GM21515 (cell line): ENCODE measurements around the gene POMT1.
"Not testable (repeated sequence)": the region's sequence is repeated elsewhere in the genome, so short reads cannot be mapped to it uniquely, and the experiment has no call there.

Experiments
- ATAC-seq: cut with Tn5 transposase; IDR thresholded peaks from one replicate; pipeline ENCODE4 v1.9.1; 2021; ENCODE audit not compliant: unreplicated experiment

POMT1 gene

GRCh38 chr9:131495785-131496184, 6.9 kb upstream of the POMT1 start:
- no peak for ATAC-seq

- ATAC-seq = no peak
Observed at GRCh38 chr9:131496844-131497405, 5.8 kb upstream of the POMT1 start.

DNA sequence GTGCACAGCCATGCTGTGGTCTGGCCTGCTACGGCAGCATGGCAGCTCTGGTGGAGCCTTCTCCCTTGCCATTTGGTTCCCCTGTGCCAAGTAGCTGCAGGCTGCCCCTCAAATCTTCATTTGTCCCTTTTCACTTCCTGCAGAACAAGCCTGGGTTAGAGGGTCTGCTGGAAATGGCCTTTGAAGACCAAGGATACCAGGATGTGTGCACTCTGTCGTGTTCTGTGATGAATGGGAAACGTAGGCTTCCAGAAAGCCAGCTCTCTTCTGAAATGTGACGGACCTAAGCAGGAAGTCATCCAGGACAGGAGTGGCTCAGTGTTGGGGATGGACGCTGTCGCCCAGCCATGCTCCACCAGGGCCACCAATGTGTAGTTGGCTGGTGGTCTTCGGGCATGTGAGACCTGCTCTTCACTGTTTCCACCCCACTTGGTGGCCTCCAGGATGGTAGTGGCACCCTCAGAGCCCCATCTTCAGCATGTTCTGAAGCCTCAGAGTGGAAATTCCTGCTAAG, 3.4 kb upstream of the POMT1 start:
- no peak for ATAC-seq

DNA sequence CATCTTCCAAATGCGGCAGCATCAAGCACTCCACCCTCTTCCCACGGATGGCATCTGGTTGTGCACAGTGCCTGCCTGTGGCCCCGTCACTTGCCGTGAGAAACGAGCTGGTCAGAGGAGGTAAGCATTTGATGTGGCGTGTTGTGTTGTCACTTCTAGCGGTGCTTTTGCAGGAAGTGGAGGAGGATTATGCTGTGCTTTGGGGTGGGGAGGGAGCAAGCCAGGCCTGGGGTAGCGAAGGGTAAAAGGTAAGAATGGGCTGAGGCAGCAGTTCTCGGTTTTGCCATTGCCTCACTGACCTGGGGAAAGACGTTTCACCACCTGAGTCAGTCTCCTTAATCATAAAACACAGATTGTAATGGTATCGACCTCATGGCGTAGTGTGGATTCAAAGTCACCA, 2.3 kb upstream of the POMT1 start:
- ATAC-seq = no peak

DNA sequence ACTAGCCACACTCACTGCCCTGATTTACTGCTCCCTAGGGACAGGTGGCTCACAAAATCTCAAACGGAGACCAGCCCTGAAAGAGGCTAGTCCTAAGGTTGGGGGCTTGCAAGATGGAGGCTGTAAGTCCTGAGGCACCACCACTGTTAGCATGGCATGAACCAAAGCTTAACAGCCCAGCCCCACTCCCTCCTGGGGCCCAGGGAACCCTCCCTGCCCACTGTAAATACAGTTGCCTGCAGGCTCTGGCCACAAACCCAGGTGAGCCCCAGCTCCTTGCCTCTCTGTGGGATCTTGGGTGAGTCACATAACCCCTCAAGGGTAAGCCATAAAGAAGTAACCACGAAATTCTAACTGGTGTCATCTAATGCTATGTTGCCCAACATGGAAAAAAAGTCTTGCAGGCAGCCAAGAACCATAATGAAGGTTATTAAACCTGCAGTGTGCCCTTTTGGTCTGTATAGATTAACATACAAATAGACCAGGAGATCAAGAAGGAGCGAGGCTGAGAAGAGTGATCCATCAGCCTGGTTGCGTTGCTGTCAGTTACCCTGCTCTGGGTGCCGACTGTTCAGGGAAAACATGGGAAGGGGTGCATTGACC, 1.7 kb upstream of the POMT1 start:
- ATAC-seq = no peak

- no peak for ATAC-seq
Observed at GRCh38 chr9:131503626-131504465, 1.1 kb downstream of the POMT1 start.

DNA sequence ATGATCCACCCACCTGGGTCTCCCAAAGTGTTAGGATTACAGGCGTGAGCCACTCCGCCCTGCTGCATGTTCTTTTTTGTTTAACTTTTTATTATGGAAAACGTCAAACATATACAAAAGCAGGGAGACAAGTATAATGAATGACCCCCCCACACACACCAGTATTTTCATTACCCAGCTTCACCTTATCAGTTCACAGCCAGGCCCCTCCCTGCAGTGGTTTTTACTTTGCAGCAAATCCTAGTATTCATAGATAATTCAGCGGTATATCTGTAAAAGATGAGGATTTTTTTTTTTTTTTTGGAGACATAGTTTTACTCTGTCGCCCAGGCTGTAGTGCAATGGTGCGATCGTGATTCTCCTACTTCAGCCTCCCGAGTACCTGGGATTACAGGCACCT, 2.3 kb downstream of the POMT1 start:
- no peak for ATAC-seq

DNA sequence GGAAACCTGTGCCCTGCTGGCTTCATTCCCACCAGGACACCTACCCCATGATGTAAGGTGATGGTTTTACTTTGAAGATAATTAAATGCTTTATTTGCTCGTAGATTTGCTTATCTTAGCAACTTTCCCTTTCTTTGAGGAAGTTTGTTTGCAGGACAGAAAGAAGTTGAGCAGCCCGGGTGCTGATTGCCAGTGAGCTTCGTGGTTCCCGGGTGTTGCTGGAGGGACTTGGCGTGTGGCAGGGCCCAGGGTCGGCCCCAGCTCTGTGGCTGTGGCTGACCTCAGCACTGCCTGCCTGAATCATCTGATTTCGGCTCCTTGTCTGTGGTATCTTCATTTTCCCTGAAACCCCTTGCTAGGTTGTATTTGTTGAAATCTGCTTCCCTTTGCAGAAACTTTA, 8.7 kb downstream of the POMT1 start:
- ATAC-seq = no peak

- ATAC-seq = no peak
Observed at GRCh38 chr9:131511880-131512279, 9.2 kb downstream of the POMT1 start.

DNA sequence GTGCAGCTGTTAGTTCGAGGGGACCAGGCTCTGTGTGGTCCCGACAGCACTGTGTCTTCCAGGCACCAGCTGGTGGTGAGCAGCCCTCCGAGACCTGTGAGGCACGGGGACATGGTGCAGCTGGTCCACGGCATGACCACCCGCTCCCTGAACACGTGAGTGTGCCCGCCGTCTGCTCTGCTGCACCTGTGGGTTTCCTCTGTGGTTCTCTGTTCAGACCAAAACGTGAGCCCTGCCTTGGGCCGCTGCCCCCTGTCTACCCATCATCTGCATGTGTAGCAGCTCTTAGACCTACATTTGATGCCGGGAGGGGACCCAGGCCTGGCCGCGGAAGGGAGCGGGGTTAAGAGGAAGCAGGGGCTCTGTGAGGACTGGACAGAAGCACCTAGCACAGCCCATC, 10.5 kb downstream of the POMT1 start:
- no peak for ATAC-seq

- ATAC-seq = not testable (repeated sequence)
Observed at GRCh38 chr9:131515559-131516031, 12.9 kb downstream of the POMT1 start.

- no peak for ATAC-seq
Observed at GRCh38 chr9:131516100-131516499, 13.4 kb downstream of the POMT1 start.

- ATAC-seq = no peak
Observed at GRCh38 chr9:131516930-131517329, 14.2 kb downstream of the POMT1 start.

GRCh38 chr9:131517761-131518190, 15.1 kb downstream of the POMT1 start:
- ATAC-seq = no peak

- ATAC-seq = no peak
Observed at GRCh38 chr9:131518553-131518952, 15.8 kb downstream of the POMT1 start.

DNA sequence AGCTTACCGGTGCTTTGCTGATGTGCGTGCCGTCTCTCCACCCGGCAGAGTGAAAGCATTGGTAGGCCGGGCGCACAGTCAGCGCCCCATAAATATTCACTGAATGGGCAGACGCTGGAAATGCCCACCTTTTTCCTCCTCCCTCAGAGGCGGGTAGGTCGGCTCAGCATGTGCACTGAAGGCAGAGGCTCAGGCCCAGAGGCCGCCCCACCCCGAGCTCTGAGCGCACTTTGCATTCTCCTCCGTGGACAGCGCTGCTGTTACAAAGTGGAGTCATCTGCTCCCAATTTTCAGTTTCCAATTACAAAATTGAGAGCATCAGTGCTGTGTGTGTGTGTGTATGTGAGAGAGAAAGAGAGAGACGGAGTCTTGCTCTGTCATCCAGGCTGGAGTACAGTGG, 17.8 kb downstream of the POMT1 start:
- no peak for ATAC-seq

- no peak for ATAC-seq
Observed at GRCh38 chr9:131521203-131521602, 18.5 kb downstream of the POMT1 start.

DNA sequence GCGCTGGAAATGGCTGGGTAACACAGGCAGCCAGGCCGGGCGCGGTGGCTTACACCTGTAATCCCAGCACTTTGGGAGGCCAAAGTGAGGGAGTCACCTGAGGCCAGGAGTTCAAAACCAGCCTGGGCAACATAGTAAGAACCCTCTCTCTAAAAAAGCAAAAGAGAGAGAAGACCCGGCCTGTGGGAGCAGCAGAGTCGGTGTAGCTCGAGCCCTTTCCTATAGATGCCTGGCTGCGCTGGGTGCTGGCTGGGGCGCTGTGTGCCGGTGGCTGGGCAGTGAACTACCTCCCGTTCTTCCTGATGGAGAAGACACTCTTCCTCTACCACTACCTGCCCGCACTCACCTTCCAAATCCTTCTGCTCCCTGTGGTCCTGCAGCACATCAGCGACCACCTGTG, 19.1 kb downstream of the POMT1 start:
- ATAC-seq = no peak

DNA sequence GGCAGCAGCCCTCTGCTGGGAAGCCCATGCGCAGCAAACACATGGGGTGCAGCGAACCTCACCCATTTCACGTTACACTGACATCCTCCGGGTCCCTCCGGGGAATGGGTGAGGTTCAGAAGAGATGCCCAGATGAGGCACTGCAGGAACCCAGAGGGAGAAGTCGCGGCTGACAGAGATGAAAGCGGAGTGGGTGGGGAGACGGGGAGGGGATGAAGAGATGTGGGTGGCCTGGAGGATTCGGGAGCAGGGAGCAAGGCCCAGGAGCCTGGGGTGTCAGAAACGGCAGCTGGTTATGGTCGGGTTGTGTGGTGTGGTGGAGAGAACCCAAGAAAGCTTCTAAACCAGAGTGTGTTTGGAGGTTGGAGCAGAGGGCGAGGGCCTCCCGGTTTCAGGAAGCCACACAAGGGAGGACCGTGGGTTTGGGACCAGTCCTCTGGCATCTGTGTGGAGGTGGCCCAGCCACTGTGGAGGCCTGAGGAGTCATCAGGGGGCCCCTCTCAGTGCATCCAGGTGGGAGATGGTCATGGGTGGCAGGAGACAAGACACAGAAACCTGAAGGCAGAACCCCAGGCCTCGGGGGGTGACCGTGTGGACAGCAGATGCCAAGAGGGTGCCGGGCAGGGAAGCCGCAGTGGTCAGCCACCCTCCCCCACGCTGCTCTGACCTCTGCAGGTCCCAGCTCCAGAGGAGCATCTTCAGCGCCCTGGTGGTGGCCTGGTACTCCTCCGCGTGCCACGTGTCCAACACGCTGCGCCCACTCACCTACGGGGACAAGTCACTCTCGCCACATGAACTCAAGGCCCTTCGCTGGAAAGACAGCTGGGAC, 19.8 kb downstream of the POMT1 start:
- no peak for ATAC-seq

GRCh38 chr9:131523086-131523388, 20.3 kb downstream of the POMT1 start:
- no peak for ATAC-seq
